ENCODE measurements around the gene SHC4.
A peak's percentile ranks its signal among the peaks of the same experiment; 100 is the strongest.
"Not testable (repeated sequence)": the region's sequence is repeated elsewhere in the genome, so short reads cannot be mapped to it uniquely, and the experiment has no call there.

The SHC4 gene

GRCh38 chr15:48963524-48964113 is at the start of gene SHC4:
SHC4 (minus strand) TSS chr15:48963919; CDS start chr15:48963015, 904 bp downstream.
- DNase-seq = peak in 1 of 2 experiments; percentile 25

DNA sequence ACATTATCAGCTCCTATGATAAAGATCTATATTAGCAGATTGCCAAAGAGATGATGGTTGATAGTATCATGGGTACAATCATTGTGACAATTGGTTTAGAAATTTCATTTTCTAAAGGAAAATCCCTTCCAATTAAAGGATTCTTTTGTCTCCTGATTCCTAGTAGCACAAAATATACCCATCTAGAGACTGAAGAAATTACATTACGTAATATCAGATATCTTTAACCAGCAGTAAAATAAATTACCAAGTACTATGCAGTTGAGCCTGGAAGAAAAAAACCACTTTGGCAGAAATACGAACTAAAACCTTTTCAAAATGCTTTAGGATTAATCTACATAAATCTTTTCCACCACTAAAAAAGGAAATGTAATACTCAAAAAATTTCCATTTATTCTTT is 35.6 kb upstream of the SHC4 start:
- DNase-seq = no peak

- DNase-seq = no peak
These were observed 32.6 kb upstream of the SHC4 start for GRCh38 chr15:48996276-48996675.

DNA sequence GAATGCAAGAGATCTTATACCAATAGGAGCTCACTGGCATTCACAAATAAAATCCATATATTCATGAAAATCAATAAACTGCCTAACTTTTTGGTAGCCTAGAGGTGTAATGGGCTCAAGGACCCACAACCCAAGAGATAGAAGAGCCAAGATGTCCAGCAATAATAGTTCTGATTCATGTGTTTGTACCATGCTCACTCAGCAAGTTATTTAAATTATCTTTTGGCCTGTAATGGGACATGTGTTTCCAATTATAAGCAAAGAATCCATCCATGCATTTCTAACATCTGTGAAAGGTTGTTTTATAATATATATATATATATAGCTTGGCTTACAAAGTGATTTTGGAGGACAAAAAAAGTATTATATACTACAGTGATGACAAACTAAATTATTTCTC is 29.7 kb upstream of the SHC4 start:
- no peak for DNase-seq

DNA sequence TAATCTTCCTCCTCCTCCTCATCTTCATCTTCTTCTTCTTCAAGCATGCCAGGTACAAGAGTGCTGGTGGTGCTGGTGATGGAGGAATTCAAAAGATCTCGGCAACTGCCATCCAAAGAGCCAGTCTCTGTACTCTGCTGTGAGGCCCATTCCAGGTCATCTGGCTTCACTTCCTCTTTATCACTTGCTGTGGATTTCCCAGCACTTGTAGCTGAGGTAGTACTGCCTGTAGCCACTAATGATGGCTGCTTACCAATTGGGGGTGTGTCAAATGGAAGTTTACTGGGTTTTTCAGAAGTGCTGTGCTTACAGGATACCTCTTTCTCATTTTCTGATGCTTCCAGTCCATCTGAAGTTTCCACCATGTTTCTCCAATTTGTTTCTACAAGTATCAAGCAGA is 28.8 kb upstream of the SHC4 start:
- DNase-seq = no peak

GRCh38 chr15:48992096-48992495 is 28.4 kb upstream of the SHC4 start:
- no peak for DNase-seq

DNA sequence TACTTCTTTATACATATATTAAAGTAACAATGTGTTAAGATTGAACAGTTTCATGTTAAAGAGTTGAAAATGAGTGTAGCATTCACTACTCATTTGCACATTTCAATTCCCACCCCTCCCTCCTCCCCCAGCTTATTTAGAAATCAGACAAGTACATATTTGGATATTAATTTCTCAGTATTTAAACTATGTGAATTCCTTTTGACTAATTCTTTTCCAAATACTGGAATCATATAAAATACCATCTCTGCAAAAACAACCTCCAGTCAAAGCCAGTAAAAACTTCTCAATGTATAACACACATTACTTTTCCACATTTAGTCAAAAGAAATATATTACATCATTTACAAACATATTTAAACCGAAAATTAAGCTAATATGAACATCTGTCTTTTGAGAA is 25.5 kb upstream of the SHC4 start:
- DNase-seq = no peak

DNA sequence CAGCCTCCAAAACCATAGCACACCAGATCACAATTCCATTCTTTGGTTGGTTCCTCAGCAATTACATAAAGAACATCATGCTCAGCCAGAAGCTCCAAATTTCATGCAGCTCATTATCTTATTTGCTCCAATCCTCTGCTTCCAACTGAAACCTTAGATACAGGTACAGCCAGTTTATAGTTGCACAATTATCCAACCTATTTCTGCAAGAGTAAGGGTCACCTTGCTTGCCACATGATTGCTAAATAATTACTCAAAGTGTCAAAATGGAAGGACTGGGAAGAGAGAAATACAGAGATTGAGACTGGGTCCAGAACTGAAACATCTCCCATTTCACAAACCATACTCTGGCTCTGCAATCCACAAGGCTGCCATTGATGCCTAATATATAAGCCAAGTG is 23.4 kb upstream of the SHC4 start:
- no peak for DNase-seq

DNA sequence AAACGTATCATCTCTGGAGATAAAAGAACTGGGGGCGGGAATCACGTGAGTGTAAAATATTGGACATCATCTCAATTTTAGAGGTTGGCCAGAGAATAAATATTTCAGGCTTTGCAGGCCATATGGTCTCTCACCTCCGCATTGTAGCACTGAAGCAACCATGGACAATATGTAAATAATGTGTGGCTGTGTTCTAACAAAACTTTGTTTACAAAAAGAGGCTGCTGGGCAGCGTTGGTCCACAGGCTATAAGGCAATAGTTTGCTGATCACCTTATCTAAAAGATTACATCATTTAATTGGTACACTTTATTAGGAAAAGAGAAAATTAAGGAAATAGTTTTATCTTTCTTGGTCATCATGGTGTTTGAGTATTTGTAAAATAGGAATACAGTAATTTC is 22.5 kb upstream of the SHC4 start:
- DNase-seq = no peak

DNA sequence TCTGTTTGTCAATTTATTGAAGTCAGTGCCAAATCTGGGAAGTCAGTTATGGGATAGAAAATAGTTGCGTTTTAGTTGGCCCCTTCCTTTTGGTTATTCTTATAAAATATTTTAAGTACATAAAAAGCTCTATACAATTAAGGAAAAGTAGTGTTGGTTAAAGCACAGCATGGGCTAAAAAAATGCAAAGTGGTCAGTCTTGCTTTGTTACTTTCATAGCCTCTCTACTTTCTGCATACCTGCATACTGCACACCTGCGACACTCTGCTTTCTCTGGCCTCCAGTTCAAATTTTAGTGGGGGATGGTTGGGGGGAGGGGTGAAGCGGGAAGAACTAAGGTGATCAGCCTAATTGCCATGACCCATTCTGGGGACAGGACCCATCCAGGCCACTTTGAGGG is 21.8 kb upstream of the SHC4 start:
- no peak for DNase-seq

- no peak for DNase-seq
These were observed 21.2 kb upstream of the SHC4 start for GRCh38 chr15:48984811-48985352.

GRCh38 chr15:48984021-48984710 is 20.4 kb upstream of the SHC4 start:
- no peak for DNase-seq

GRCh38 chr15:48983300-48983699 is 19.6 kb upstream of the SHC4 start:
- no peak for DNase-seq

GRCh38 chr15:48981941-48982340 is 18.2 kb upstream of the SHC4 start:
- no peak for DNase-seq

GRCh38 chr15:48978638-48979037 is 14.9 kb upstream of the SHC4 start:
- DNase-seq = no peak

GRCh38 chr15:48976444-48977088 is 12.8 kb upstream of the SHC4 start:
- DNase-seq = no peak

DNA sequence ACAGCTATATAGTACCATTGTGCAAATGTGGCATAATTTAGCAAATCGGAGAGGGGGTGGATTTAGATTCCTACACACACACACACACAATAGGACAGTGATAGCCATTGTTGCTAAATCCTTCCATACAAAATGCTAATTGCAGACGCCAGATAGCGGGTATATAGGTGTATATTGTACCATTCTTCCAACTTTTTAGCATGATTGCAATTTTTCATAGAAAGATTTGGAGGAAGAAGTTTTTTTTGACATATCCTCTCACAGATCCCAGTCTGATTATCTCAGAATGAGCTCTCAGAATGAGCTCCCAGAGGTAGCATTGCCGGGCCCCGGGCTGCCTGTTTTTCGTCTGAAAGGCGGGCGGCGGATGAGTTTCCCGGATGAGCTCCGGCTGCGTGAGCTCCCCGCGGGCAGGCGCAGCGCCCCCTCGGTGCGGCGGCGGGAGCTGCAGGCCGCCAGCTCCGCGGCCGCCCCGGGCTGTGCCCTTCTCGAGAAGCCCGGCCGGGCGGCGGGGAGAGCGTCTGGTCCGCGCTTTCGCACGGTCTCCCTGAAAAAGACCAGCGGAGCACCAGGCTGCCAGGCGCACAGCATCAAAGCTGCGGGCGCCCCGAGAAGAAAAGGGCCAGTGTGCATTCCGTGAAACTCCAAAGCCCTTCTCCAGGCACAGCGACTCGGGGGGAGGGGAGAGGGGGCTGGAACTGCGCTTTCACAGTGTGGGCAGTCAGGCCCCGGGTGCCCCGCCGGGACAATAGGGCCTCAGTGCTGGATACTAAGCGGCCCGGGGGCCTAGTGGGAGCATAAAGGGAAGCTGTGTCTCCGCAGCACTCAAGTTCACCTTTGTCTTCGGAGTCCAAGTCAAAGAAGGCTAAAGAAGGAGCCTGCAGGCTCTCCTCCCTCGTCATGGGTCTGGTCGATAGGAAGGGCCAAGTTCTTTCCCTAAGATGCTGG is 12.0 kb upstream of the SHC4 start:
- peak; percentile 79 to 83 for DNase-seq

DNA sequence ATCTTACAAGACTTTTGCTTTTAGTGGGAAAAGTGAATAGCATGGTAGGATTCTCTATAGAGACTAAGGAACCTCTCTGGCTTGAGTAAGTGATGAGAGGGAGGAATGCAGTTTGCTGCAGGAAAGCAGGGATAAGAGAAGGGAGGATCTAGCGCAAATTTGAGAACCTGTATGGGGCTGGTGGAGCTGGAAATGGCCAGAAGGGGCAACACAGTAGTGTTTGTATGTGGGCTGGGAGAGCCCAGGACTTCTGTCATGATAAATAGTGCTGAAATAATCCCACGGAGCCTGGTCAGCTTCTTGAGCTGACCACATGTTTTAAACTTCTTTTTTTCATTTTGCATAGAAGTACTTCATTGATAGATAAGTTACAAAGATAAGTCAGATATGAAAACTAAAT is 11.2 kb upstream of the SHC4 start:
- no peak for DNase-seq

DNA sequence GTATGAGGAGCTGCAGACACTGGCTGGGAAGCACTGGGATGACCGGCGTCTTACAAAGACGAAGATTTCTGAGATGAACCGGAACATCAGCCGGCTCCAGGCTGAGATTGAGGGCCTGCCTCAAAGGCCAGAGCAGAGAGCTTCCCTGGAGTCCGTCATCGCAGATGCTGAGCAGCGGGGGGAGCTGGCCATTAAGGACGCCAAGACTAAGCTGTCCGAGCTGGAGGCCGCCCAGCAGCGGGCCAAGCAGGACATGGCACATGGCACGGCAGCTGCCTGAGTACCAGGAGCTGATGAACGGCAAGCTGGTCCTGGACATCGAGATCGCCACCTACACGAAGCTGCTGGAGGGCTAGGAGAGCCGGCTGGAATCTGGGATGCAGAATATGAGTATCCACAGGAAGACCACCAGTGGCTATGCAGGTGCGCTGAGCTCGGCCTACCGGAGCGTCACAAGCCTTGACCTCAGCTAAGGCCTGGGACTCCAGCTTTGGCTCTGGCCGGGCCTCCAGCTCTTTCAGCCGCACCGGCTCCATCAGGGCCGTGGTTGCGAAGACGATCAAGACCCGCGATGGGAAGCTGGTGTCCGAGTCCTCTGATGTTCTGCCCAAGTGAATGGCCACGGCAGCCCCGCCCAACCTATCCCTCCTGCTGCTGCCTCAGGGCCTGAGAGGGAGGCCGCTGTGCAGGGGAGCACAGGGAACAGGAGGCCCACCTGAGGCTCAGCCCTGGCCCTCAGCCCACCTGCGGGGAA is 9.2 kb upstream of the SHC4 start:
- DNase-seq = no peak

DNA sequence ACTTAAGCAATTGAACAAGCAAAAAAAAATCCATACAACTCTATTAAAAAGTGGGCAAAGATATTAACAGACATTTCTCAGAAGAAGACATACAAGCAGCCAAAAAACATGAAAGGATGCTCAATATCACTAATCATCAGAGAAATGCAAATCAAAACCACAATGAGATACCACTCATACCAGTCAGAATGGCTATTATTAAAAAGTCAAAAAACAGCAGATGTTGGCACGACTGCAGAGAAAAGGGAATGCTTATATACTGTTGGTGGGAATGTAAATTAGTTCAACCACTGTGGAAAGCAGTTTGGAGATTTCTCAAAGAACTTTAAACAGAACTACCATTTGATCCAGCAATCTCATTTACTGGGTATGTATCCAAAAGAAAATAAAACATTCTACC is 7.2 kb upstream of the SHC4 start:
- not testable (repeated sequence) for DNase-seq

DNA sequence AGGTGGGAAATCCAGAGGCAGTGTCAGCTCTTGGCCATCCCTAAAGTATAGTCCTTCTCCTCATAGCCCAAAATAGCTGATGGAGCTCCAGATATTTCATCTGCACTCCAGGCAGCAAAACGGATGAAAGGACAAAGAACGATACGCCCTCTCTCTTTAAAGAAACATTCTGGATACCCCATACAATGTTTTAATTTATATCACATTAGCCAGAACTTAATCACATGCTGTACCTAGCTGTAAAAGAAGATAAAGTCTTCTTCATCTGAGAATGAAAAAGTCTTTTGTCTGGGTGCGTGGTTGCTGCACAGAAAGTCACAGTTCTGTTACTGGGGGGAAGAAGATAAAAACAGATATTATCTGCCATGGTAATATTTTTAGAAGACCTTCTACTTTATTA is 4.3 kb upstream of the SHC4 start:
- DNase-seq = no peak

DNA sequence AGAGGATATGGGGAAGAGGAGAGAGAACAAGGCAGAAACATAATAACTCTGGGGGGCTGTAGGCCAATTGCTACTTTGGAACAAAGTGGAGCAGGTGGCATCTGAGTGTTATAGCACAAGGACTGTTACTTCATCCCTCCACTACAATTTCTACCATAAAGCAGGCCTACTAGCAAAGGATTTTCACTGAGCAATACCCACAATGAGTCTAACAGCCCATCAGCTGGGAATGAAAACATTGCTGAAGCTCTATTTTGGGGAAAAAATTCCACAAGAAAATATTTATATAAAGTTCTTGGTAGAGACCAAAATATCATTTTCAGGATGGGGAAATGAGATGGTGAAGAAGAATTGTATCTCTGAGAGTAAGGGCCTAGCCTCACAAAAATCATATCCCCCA is 3.6 kb upstream of the SHC4 start:
- DNase-seq = no peak
